Motor neuron (in vitro differentiated cells): ENCODE results near the gene LYZL4. TPM values are rescaled to one million over a fixed set of nuclear protein-coding genes. Genes with fewer than 3 reads are reported as not detected.

Experiments
- ATAC-seq, 8 experiments: fragments of 200-7000 bp; cut with Tn5 transposase; replicated peaks in 6 of 8; 2 replicates each; pipeline ENCODE4 v1.8.0; 2021; ENCODE audit warnings: mild to moderate bottlenecking in 8 of 8, moderate library complexity in 8 of 8
- H3K27ac ChIP-seq, 2 donors: fragments of 250-450 bp; sonication (Bioruptor Pico); 2 replicates each; pipeline ENCODE4 v1.9.0; 2021; ENCODE audit warnings: antibody characterized with exemption in 2 of 2, mild to moderate bottlenecking in 2 of 2, moderate library complexity in 1 of 2
- H3K4me1 ChIP-seq, 2 donors: fragments of 250-450 bp; sonication (Bioruptor Pico); replicated peaks in 1 of 2; 2 replicates each; pipeline ENCODE4 v1.6.1; 2021; ENCODE audit warnings: antibody characterized with exemption in 2 of 2, mild to moderate bottlenecking in 2 of 2, moderate library complexity in 1 of 2
- H3K4me3 ChIP-seq, 5 donors: fragments of 250-450 bp; sonication (Bioruptor Pico); 2 replicates each; pipeline ENCODE4 v1.9.0; 2021; ENCODE audit warnings: antibody characterized with exemption in 5 of 5, mild to moderate bottlenecking in 5 of 5, moderate library complexity in 4 of 5
- WGBS, 10 experiments: fragments of 450-650 bp; shearing (Covaris generic); methylation state at CpG; one replicate each; pipeline ENCODE4 v1.0.0; 2022; 5-methylcytosine and 5-hydroxymethylcytosine counted together
- in situ Hi-C, 9 experiments: fragments of 400-800 bp; cut with MboI; loops; one replicate each; pipeline ENCODE4 v1.15.0; 2021; ENCODE audit warnings: low sequenced_read_pairs in 9 of 9, low pct_unique_long_range_greater_than_20kb in 2 of 9; ENCODE audit not compliant: unreplicated experiment in 9 of 9
- total RNA-seq, 8 experiments: library from RNA; unstranded; fragments of 300-600 nt; gene quantifications; 2 replicates each; pipeline versions ENCODE4 v1.2.3 to v1.2.4, GENCODE V29; 2022

The LYZL4 gene
- total RNA-seq, 8 experiments from 2014 or later = not detected

- no peak overlapping the region for H3K27ac ChIP-seq
- H3K4me3 ChIP-seq = no peak overlapping the region
- WGBS, 10 experiments = 0 to 96% (median 84%) methylated on average over 1 to 16 of the region's 20 CpGs
- ATAC-seq = no peak
- in situ Hi-C loops = no loop called here
- H3K4me1 ChIP-seq = no peaks in the 10 kb centered on the region
Measured at GRCh38 chr3:42421818-42422796, 11.7 kb upstream of the LYZL4 start.

GRCh38 chr3:42419563-42419962, 9.2 kb upstream of the LYZL4 start:
- Histone ChIP-seq H3K4me1 (no peaks in the 10 kb centered on the region), H3K27ac (no peak overlapping the region), H3K4me3 (no peak overlapping the region)
- WGBS, 10 experiments = 0 to 100% (median 71%) methylated on average over 1 of the region's 1 CpG; no CpG with 5 or more reads in 3 of the 10 experiments
- ATAC-seq = no peak
- in situ Hi-C loops = no loop called here

GRCh38 chr3:42412526-42413155, 2.2 kb upstream of the LYZL4 start:
- 21 to 100% (median 83%) methylated on average over 1 to 5 of the region's 6 CpGs; no CpG with 5 or more reads in 2 of the 10 experiments for WGBS, 10 experiments
- H3K4me3 ChIP-seq = no peak overlapping the region
- no peak overlapping the region for H3K27ac ChIP-seq
- ATAC-seq = no peak
- H3K4me1 ChIP-seq = no peaks in the 10 kb centered on the region
- in situ Hi-C loops = no loop called here

- Histone ChIP-seq H3K4me3 (no peak overlapping the region), H3K27ac (no peak overlapping the region), H3K4me1 (no peaks in the 10 kb centered on the region)
- WGBS, 10 experiments = 20 to 100% (median 66%) methylated on average over 1 of the region's 1 CpG; no CpG with 5 or more reads in 6 of the 10 experiments
- in situ Hi-C loops = no loop called here
- no peak for ATAC-seq
Measured at GRCh38 chr3:42411429-42411828, 1.0 kb upstream of the LYZL4 start.

- no peak overlapping the region for H3K27ac ChIP-seq
- no peak for ATAC-seq
- H3K4me3 ChIP-seq = no peak overlapping the region
- in situ Hi-C loops = no loop called here
- 0 to 62% (median 8%) methylated on average over 1 to 2 of the region's 2 CpGs; no CpG with 5 or more reads in 5 of the 10 experiments for WGBS, 10 experiments
- no peaks in the 10 kb centered on the region for H3K4me1 ChIP-seq
Measured at GRCh38 chr3:42408156-42408555, 2.3 kb downstream of the LYZL4 start.

- no peak for ATAC-seq
- H3K4me1 ChIP-seq = no peaks in the 10 kb centered on the region
- 21 to 93% (median 75%) methylated on average over 2 to 7 of the region's 14 CpGs; no CpG with 5 or more reads in 4 of the 10 experiments for WGBS, 10 experiments
- no peak overlapping the region for H3K4me3 ChIP-seq
- no peak overlapping the region for H3K27ac ChIP-seq
- in situ Hi-C loops = no loop called here
Measured at GRCh38 chr3:42406727-42407450, 3.5 kb downstream of the LYZL4 start.

GRCh38 chr3:42405857-42406256, 4.6 kb downstream of the LYZL4 start:
- H3K4me3 ChIP-seq = no peak overlapping the region
- WGBS, 10 experiments = 60 to 100% (median 98%) methylated on average over 1 to 3 of the region's 7 CpGs; no CpG with 5 or more reads in 6 of the 10 experiments
- no peaks in the 10 kb centered on the region for H3K4me1 ChIP-seq
- in situ Hi-C loops = no loop called here
- no peak overlapping the region for H3K27ac ChIP-seq
- ATAC-seq = no peak

GRCh38 chr3:42403737-42404136, 6.7 kb downstream of the LYZL4 start:
- H3K4me1 ChIP-seq = no peaks in the 10 kb centered on the region
- no peak for ATAC-seq
- H3K27ac ChIP-seq = no peak overlapping the region
- WGBS, 10 experiments = 60 to 92% (median 83%) methylated on average over 1 to 3 of the region's 3 CpGs; no CpG with 5 or more reads in 2 of the 10 experiments
- in situ Hi-C loops = no loop called here
- no peak overlapping the region for H3K4me3 ChIP-seq

- peak in 2 of 8 experiments; percentile 47 to 75 for ATAC-seq
- WGBS, 10 experiments = 0 to 100% (median 80%) methylated on average over 1 to 2 of the region's 2 CpGs; no CpG with 5 or more reads in 1 of the 10 experiments
- Histone ChIP-seq H3K4me1 (no peaks in the 10 kb centered on the region), H3K4me3 (no peak overlapping the region), H3K27ac (no peak overlapping the region)
- in situ Hi-C loops = no loop called here
Measured at GRCh38 chr3:42402394-42403096, 7.9 kb downstream of the LYZL4 start.

- 0 to 100% (median 50%) methylated on average over 1 to 3 of the region's 3 CpGs; no CpG with 5 or more reads in 2 of the 10 experiments for WGBS, 10 experiments
- Histone ChIP-seq H3K27ac (no peak overlapping the region), H3K4me3 (no peak overlapping the region), H3K4me1 (no peaks in the 10 kb centered on the region)
- in situ Hi-C loops = no loop called here
- no peak for ATAC-seq
Measured at GRCh38 chr3:42398080-42398479, 12.3 kb downstream of the LYZL4 start.

GRCh38 chr3:42397644-42398043, 12.8 kb downstream of the LYZL4 start:
- H3K27ac ChIP-seq = no peak overlapping the region
- in situ Hi-C loops = no loop called here
- no peak for ATAC-seq
- H3K4me3 ChIP-seq = no peak overlapping the region
- H3K4me1 ChIP-seq = no peaks in the 10 kb centered on the region
- 45 to 100% (median 76%) methylated on average over 1 to 6 of the region's 8 CpGs; no CpG with 5 or more reads in 1 of the 10 experiments for WGBS, 10 experiments

GRCh38 chr3:42394579-42395288, 15.7 kb downstream of the LYZL4 start:
- no peak overlapping the region for H3K4me3 ChIP-seq
- no peaks in the 10 kb centered on the region for H3K4me1 ChIP-seq
- no peak for ATAC-seq
- in situ Hi-C loops = no loop called here
- no peak overlapping the region for H3K27ac ChIP-seq
- 0 to 100% (median 79%) methylated on average over 1 to 12 of the region's 12 CpGs for WGBS, 10 experiments
